Measurements from ENCODE around the gene MBNL1. TPM values are rescaled to one million over a fixed set of nuclear protein-coding genes. Genes with fewer than 3 reads are reported as not detected.
"Not testable (repeated sequence)": the region's sequence is repeated elsewhere in the genome, so short reads cannot be mapped to it uniquely, and the experiment has no call there.

The MBNL1 gene
- total RNA-seq, 1 experiment from 2014 or later = 140 TPM

- Histone ChIP-seq H3K27ac (ENCODE audit: low read length) (no peak overlapping the region), H3K9me3 (ENCODE audit: control insufficient read depth, insufficient read depth, low read depth, low read length) (no peaks in the 10 kb centered on the region), H3K36me3 (ENCODE audit: control insufficient read depth, insufficient read depth, low read length) (no peaks in the 10 kb centered on the region), H3K4me3 (ENCODE audit: low read depth in 2 of 2, low read length in 2 of 2) (no peak overlapping the region), H3K27me3 (ENCODE audit: control insufficient read depth, insufficient read depth, low read length) (no peaks in the 10 kb centered on the region), H3K4me1 (ENCODE audit: control insufficient read depth, insufficient read depth, low read length) (peaks cover 18% of the 10 kb centered on the region)
- ATAC-seq = no peak
- BruUV-seq (replicated peaks) = no TSS peak
- in situ Hi-C loops (cut with HindIII; ENCODE audit: low pct_unique_long_range_greater_than_20kb, low sequenced_read_pairs) (no loop called here), intact Hi-C loops (cut with micrococcal nuclease; ENCODE audit: unreplicated experiment) (no loop called here)
- no peak for DNase-seq (ENCODE audit: low read depth, low spot score)
- ChIA-PET POLR2A (no interaction called here), CTCF (no interaction called here)
- TF ChIP-seq SIN3A (IDR thresholded peaks at IDR 0.05; ENCODE audit: borderline replicate concordance, insufficient read depth, low read depth, low read length) = no peak
- no peak for TF ChIP-seq TCF7L2 (IDR thresholded peaks at IDR 0.05; ENCODE audit: low read depth, low read length)
- TF ChIP-seq REST (IDR thresholded peaks at IDR 0.05; ENCODE audit: insufficient read depth in 1 of 2, low read depth in 2 of 2, low read length in 1 of 2) = no peak
- TF ChIP-seq, protein P1, sequence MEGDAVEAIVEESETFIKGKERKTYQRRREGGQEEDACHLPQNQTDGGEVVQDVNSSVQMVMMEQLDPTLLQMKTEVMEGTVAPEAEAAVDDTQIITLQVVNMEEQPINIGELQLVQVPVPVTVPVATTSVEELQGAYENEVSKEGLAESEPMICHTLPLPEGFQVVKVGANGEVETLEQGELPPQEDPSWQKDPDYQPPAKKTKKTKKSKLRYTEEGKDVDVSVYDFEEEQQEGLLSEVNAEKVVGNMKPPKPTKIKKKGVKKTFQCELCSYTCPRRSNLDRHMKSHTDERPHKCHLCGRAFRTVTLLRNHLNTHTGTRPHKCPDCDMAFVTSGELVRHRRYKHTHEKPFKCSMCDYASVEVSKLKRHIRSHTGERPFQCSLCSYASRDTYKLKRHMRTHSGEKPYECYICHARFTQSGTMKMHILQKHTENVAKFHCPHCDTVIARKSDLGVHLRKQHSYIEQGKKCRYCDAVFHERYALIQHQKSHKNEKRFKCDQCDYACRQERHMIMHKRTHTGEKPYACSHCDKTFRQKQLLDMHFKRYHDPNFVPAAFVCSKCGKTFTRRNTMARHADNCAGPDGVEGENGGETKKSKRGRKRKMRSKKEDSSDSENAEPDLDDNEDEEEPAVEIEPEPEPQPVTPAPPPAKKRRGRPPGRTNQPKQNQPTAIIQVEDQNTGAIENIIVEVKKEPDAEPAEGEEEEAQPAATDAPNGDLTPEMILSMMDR (IDR thresholded peaks at IDR 0.05) = no peak
- TF ChIP-seq POLR2AphosphoS5 (IDR thresholded peaks at IDR 0.05; ENCODE audit: low read depth, low read length) = no peak
Measured at GRCh38 chr3:152365126-152365525, 96.4 kb downstream of the MBNL1 start.

- no peak for DNase-seq (ENCODE audit: low read depth, low spot score)
- ChIA-PET CTCF (no interaction called here), POLR2A (no interaction called here)
- H3K36me3 ChIP-seq (ENCODE audit: control insufficient read depth, insufficient read depth, low read length) = no peaks in the 10 kb centered on the region
- no TSS peak for BruUV-seq (replicated peaks)
- H3K4me3 ChIP-seq (ENCODE audit: low read depth in 2 of 2, low read length in 2 of 2) = no peak overlapping the region
- H3K9me3 ChIP-seq (ENCODE audit: control insufficient read depth, insufficient read depth, low read depth, low read length) = no peaks in the 10 kb centered on the region
- intact Hi-C loops (cut with micrococcal nuclease; ENCODE audit: unreplicated experiment) = no loop called here
- no peak overlapping the region for H3K27ac ChIP-seq (ENCODE audit: low read length)
- no peak for ATAC-seq
- TF ChIP-seq POLR2AphosphoS5 (IDR thresholded peaks at IDR 0.05; ENCODE audit: low read depth, low read length) (no peak), TCF7L2 (IDR thresholded peaks at IDR 0.05; ENCODE audit: low read depth, low read length) (no peak), REST (IDR thresholded peaks at IDR 0.05; ENCODE audit: insufficient read depth in 1 of 2, low read depth in 2 of 2, low read length in 1 of 2) (no peak), SIN3A (IDR thresholded peaks at IDR 0.05; ENCODE audit: borderline replicate concordance, insufficient read depth, low read depth, low read length) (no peak)
- TF ChIP-seq, protein P1 (IDR thresholded peaks at IDR 0.05) = no peak
- peaks cover 18% of the 10 kb centered on the region for H3K4me1 ChIP-seq (ENCODE audit: control insufficient read depth, insufficient read depth, low read length)
- in situ Hi-C loops (cut with HindIII; ENCODE audit: low pct_unique_long_range_greater_than_20kb, low sequenced_read_pairs) = no loop called here
- no peaks in the 10 kb centered on the region for H3K27me3 ChIP-seq (ENCODE audit: control insufficient read depth, insufficient read depth, low read length)
Measured at GRCh38 chr3:152365766-152366593, 97.3 kb downstream of the MBNL1 start.

DNA sequence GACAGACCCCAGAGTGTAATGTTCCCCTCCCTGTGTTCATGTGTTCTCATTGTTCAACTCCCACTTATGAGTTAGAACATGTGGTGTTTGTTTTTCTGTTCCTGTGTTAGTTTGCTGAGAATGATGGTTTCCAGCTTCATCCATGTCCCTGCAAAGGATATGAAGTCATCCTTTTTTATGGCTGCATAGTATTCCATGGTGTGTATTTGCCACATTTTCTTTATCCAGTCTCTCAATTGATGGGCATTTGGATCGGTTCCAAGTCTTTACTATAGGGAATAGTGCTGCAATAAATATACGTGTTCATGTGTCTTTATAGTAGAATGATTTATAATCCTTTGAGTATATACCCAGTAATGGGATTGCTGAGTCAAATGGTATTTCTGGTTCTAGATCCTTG lies 98.5 kb downstream of the MBNL1 start:
- H3K4me3 ChIP-seq (ENCODE audit: low read depth in 2 of 2, low read length in 2 of 2); CTCF ChIA-PET; H3K27me3 ChIP-seq (ENCODE audit: control insufficient read depth, insufficient read depth, low read length); in situ Hi-C loops (cut with HindIII; ENCODE audit: low pct_unique_long_range_greater_than_20kb, low sequenced_read_pairs); DNase-seq (ENCODE audit: low read depth, low spot score); H3K36me3 ChIP-seq (ENCODE audit: control insufficient read depth, insufficient read depth, low read length); H3K27ac ChIP-seq (ENCODE audit: low read length); intact Hi-C loops (cut with micrococcal nuclease; ENCODE audit: unreplicated experiment); ATAC-seq; BruUV-seq (replicated peaks); H3K9me3 ChIP-seq (ENCODE audit: control insufficient read depth, insufficient read depth, low read depth, low read length); POLR2A ChIA-PET: not testable (repeated sequence)
- peaks cover 18% of the 10 kb centered on the region for H3K4me1 ChIP-seq (ENCODE audit: control insufficient read depth, insufficient read depth, low read length)

Measured in Panc1 (cell line).